Caco-2 (cell line): ENCODE results near the gene UBALD2. TPM values are rescaled to one million over a fixed set of nuclear protein-coding genes. Genes with fewer than 3 reads are reported as not detected.

Experiments used
- BruUV-seq: library from RNA; stranded (reverse); fragments of 400-500 nt; replicated peaks from 2 replicates; lab custom pipeline; 2021; lab: Mats Ljungman, UMichigan
- CTCF ChIA-PET: fragments of 300-600 bp; sonication (Branson Sonifier 250); formaldehyde crosslinking; loops from one replicate; lab custom pipeline; 2022; ENCODE audit warnings: antibody characterized with exemption; lab: Charles Lee
- POLR2A ChIA-PET: fragments of 300-600 bp; sonication (Branson Sonifier 250); formaldehyde crosslinking; loops from one replicate; lab custom pipeline; 2022; ENCODE audit warnings: antibody characterized with exemption; lab: Charles Lee
- DNase-seq, 2 experiments: peaks; one replicate each; pipeline versions ENCODE4 v3.0.0 to v3.0.0-alpha.2; 2020 to 2022
- H3K27me3 ChIP-seq: replicated peaks from 2 replicates; pipeline ENCODE4 v1.6.0; 2011; ENCODE audit warnings: low read length; ENCODE audit not compliant: control insufficient read depth, insufficient read depth
- H3K36me3 ChIP-seq: 2 replicates; pipeline ENCODE4 v1.5.1; 2011; ENCODE audit warnings: low read length; ENCODE audit not compliant: control insufficient read depth, insufficient read depth
- H3K4me1 ChIP-seq: fragments of 250-450 bp; sonication (Bioruptor Pico); 2 replicates; pipeline ENCODE4 v1.5.1; 2020; ENCODE audit warnings: mild to moderate bottlenecking
- H3K4me3 ChIP-seq: 2 replicates; pipeline ENCODE4 v1.5.1; 2011; ENCODE audit warnings: low read depth, mild to moderate bottlenecking, control low read depth, low read length
- H3K9me3 ChIP-seq: fragments of 250-450 bp; sonication (Bioruptor Pico); 2 replicates; pipeline ENCODE4 v1.5.1; 2020; ENCODE audit warnings: mild to moderate bottlenecking, moderate library complexity
- H3K27ac Mint-ChIP-seq: one replicate; pipeline ENCODE4 v1.8.0; 2022; ENCODE audit warnings: mixed read lengths; ENCODE audit not compliant: unreplicated experiment
- H3K27me3 Mint-ChIP-seq: one replicate; pipeline ENCODE4 v1.8.0; 2022; ENCODE audit warnings: mixed read lengths; ENCODE audit not compliant: insufficient read depth, unreplicated experiment
- H3K36me3 Mint-ChIP-seq: one replicate; pipeline ENCODE4 v1.8.0; 2022; ENCODE audit warnings: mild to moderate bottlenecking, mixed read lengths; ENCODE audit not compliant: insufficient read depth, unreplicated experiment
- H3K4me1 Mint-ChIP-seq: one replicate; pipeline ENCODE4 v1.8.0; 2022; ENCODE audit warnings: low read depth, mixed read lengths; ENCODE audit not compliant: unreplicated experiment
- H3K4me3 Mint-ChIP-seq: one replicate; pipeline ENCODE4 v1.8.0; 2022; ENCODE audit warnings: mild to moderate bottlenecking, moderate library complexity, mixed read lengths; ENCODE audit not compliant: unreplicated experiment
- H3K9me3 Mint-ChIP-seq: one replicate; pipeline ENCODE4 v1.8.0; 2022; ENCODE audit warnings: mixed read lengths; ENCODE audit not compliant: unreplicated experiment
- intact Hi-C: fragments of 100-400 bp; cut with micrococcal nuclease; formaldehyde crosslinking; loops from one replicate; pipeline ENCODE4 v1.10.0; 2022; ENCODE audit not compliant: unreplicated experiment
- total RNA-seq: library from RNA; stranded (reverse); gene quantifications from 2 replicates; pipeline ENCODE4 v1.2.3, GENCODE V29; 2022
- TF ChIP-seq, protein P1 (sequence below), 2 experiments: fragments of 200-600 bp in 1 of 2; IDR thresholded peaks; 1 replicate in 1 of 2; 2 replicates in 1 of 2; pipeline versions ENCODE4 v1.5.1 to v1.8.0; 2011 to 2022; ENCODE audit warnings: antibody characterized with exemption in 1 of 2, control low read depth in 1 of 2, inconsistent platforms in 1 of 2, low read depth in 1 of 2, low read length in 1 of 2, mild to moderate bottlenecking in 1 of 2, moderate library complexity in 1 of 2; ENCODE audit not compliant: insufficient read depth in 1 of 2, severe bottlenecking in 1 of 2, unreplicated experiment in 1 of 2

The UBALD2 gene
- total RNA-seq, 1 experiment from 2014 or later = 50.0 TPM

DNA sequence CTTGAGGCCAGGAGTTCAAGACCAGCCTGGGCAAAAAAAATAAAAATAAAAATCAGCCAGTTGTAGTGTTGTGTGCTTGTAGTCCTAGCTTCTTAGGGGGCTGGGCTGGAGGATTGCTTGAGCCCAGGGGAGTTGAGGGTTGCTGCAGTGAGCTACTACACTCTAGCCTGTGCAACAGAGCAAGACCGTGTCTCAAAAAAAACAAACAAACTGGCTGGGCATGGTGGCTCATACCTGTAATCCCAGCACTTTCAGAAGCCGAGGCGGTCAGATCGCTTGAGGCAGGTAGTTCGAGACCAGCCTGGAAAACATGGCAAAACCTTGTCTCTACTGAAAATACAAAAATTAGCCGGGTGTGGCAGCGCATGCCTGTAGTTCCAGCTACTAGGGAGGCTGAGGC lies 4.9 kb upstream of the UBALD2 start:
- TF ChIP-seq, protein P1, sequence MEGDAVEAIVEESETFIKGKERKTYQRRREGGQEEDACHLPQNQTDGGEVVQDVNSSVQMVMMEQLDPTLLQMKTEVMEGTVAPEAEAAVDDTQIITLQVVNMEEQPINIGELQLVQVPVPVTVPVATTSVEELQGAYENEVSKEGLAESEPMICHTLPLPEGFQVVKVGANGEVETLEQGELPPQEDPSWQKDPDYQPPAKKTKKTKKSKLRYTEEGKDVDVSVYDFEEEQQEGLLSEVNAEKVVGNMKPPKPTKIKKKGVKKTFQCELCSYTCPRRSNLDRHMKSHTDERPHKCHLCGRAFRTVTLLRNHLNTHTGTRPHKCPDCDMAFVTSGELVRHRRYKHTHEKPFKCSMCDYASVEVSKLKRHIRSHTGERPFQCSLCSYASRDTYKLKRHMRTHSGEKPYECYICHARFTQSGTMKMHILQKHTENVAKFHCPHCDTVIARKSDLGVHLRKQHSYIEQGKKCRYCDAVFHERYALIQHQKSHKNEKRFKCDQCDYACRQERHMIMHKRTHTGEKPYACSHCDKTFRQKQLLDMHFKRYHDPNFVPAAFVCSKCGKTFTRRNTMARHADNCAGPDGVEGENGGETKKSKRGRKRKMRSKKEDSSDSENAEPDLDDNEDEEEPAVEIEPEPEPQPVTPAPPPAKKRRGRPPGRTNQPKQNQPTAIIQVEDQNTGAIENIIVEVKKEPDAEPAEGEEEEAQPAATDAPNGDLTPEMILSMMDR (IDR thresholded peaks at IDR 0.05; ENCODE audit: insufficient read depth in 1 of 2, low read depth in 1 of 2, low read length in 1 of 2, severe bottlenecking in 1 of 2, unreplicated experiment in 1 of 2) = no peak
- H3K4me1 ChIP-seq = peaks cover 66% of the 10 kb centered on the region
- H3K9me3 Mint-ChIP-seq = no peaks in the 10 kb centered on the region
- H3K27ac Mint-ChIP-seq = peak overlapping the region; percentile 96
- H3K4me1 Mint-ChIP-seq = peaks cover 53% of the 10 kb centered on the region
- no peaks in the 10 kb centered on the region for H3K27me3 ChIP-seq
- peaks cover 17% of the 10 kb centered on the region for H3K36me3 Mint-ChIP-seq
- no peaks in the 10 kb centered on the region for H3K9me3 ChIP-seq
- no TSS peak for BruUV-seq
- H3K4me3 Mint-ChIP-seq = no peak overlapping the region
- intact Hi-C loops = loop anchor here (10.0 kb wide), 1 partner anchor 155 kb away; the partner anchor contains the start of gene EXOC7
- ChIA-PET CTCF (interaction anchor here (2.8 kb wide), 1 partner anchor 20 kb away, joined by 22 read pairs; no protein-coding TSS in a partner anchor), POLR2A (interaction anchor here (1.2 kb wide), 1 partner anchor 8 kb away, joined by 4 read pairs; no protein-coding TSS in a partner anchor)
- H3K4me3 ChIP-seq = no peak overlapping the region
- no peak for DNase-seq
- no peaks in the 10 kb centered on the region for H3K27me3 Mint-ChIP-seq
- no peaks in the 10 kb centered on the region for H3K36me3 ChIP-seq

DNA sequence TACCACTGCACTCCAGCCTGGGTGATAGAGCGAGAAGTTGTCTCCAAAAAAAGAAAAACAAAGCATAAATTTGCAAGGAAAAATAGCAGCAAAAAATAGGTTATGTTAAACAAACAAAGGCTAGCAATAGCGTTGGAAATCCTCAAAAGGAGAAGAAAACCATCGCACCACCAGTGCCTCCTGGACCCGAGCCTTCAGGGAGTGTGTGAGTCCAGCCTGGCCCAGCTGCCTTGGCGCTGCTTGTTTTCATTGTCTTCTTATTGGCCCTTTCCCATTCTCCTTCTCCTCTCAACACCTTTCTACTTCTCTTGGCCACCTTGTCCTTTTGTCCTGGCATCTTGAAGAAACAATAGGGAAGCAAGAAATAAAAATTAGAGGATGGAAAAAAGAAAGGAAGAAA lies 4.5 kb upstream of the UBALD2 start:
- Mint-ChIP-seq H3K9me3 (no peaks in the 10 kb centered on the region), H3K4me3 (no peak overlapping the region), H3K27me3 (no peaks in the 10 kb centered on the region), H3K4me1 (peaks cover 53% of the 10 kb centered on the region), H3K36me3 (peaks cover 19% of the 10 kb centered on the region), H3K27ac (peak overlapping the region; percentile 96)
- H3K36me3 ChIP-seq = no peaks in the 10 kb centered on the region
- DNase-seq = no peak
- no peaks in the 10 kb centered on the region for H3K9me3 ChIP-seq
- BruUV-seq = no TSS peak
- ChIA-PET POLR2A (no interaction called here), CTCF (interaction anchor here (2.8 kb wide), 1 partner anchor 19 kb away, joined by 22 read pairs; no protein-coding TSS in a partner anchor)
- H3K4me1 ChIP-seq = peaks cover 66% of the 10 kb centered on the region
- no peak overlapping the region for H3K4me3 ChIP-seq
- TF ChIP-seq, protein P1 (IDR thresholded peaks at IDR 0.05; ENCODE audit: insufficient read depth in 1 of 2, low read depth in 1 of 2, low read length in 1 of 2, severe bottlenecking in 1 of 2, unreplicated experiment in 1 of 2) = no peak
- intact Hi-C loops = loop anchor here (10.0 kb wide), 1 partner anchor 156 kb away; the partner anchor contains the start of gene EXOC7
- no peaks in the 10 kb centered on the region for H3K27me3 ChIP-seq

DNA sequence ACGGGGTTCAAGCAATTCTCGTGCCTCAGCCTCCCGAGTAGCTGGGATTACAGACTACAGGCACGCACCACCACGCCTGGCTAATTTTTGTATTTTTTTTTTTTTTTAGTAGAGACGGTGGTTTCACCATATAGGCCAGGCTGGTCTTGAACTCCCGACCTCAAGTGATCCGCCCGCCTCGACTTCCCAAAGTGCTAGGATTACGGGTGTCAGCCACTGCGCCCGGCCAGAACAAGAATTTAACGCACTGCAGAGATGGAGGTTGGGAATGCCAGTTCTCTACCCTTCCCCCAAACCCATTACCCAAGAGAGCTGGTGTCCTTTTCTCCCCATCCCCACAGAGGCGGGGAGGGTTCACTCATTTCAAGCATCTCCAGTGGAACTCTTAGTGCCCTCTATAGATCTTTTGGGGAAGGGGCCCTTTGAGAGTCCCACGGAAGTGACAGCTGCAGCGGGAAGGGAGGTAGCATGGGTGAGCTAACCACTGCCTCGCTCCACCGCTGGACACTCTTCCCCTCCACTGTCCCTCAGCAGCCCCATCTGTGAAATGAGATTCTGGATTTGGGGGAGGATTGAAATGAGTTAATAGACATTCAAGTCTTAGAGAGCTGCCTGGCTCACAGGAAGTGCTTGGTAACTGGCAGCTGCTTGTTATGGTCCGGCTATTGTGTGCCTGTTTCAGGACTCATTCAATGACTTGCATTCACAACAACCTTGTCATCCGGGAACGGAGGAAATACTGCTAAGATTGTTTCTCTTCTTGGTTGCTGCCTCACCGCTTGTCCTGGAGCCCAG lies 3.5 kb upstream of the UBALD2 start:
- intact Hi-C loops = loop anchor here (10.0 kb wide), 1 partner anchor 157 kb away; the partner anchor contains the start of gene EXOC7
- BruUV-seq = no TSS peak
- CTCF ChIA-PET = interaction anchor here (0.6 to 1.1 kb wide), 2 partner anchors 82 to 119 kb away, joined by 3 to 5 read pairs; no protein-coding TSS in a partner anchor
- Mint-ChIP-seq H3K27me3 (no peaks in the 10 kb centered on the region), H3K36me3 (peaks cover 27% of the 10 kb centered on the region), H3K4me1 (peaks cover 52% of the 10 kb centered on the region), H3K9me3 (no peaks in the 10 kb centered on the region), H3K27ac (peak overlapping the region; percentile 91), H3K4me3 (no peak overlapping the region)
- H3K36me3 ChIP-seq = no peaks in the 10 kb centered on the region
- TF ChIP-seq, protein P1 (IDR thresholded peaks at IDR 0.05; ENCODE audit: insufficient read depth in 1 of 2, low read depth in 1 of 2, low read length in 1 of 2, severe bottlenecking in 1 of 2, unreplicated experiment in 1 of 2) = no peak
- H3K9me3 ChIP-seq = no peaks in the 10 kb centered on the region
- POLR2A ChIA-PET = no interaction called here
- no peaks in the 10 kb centered on the region for H3K27me3 ChIP-seq
- no peak overlapping the region for H3K4me3 ChIP-seq
- H3K4me1 ChIP-seq = peaks cover 69% of the 10 kb centered on the region
- DNase-seq = no peak
